Fibroblast of lung (primary cell): Measurements from ENCODE around the gene NXPH4. TPM values are rescaled to one million over a fixed set of nuclear protein-coding genes. Genes with fewer than 3 reads are reported as not detected.

ENCODE experiments used
- DNase-seq, 2 donors: peaks; one replicate each; pipeline versions ENCODE4 v3.0.0 to v3.0.0-alpha.2; 2010; ENCODE audit warnings: low read depth in 2 of 2
- H2AFZ ChIP-seq: 2 replicates; pipeline ENCODE4 v1.5.1; 2012; ENCODE audit warnings: low read length, control low read depth, inconsistent platforms
- H3K27ac ChIP-seq: 2 replicates; pipeline ENCODE4 v1.5.1; 2011; ENCODE audit warnings: low read length, control low read depth; ENCODE audit not compliant: insufficient read depth
- H3K27me3 ChIP-seq: 2 replicates; pipeline ENCODE4 v1.5.1; 2011; ENCODE audit warnings: mild to moderate bottlenecking, low read length; ENCODE audit not compliant: control insufficient read depth, insufficient read depth
- H3K36me3 ChIP-seq: 2 replicates; pipeline ENCODE4 v1.5.1; 2011; ENCODE audit warnings: low read length; ENCODE audit not compliant: control insufficient read depth, insufficient read depth
- H3K4me1 ChIP-seq: 2 replicates; pipeline ENCODE4 v1.5.1; 2011; ENCODE audit warnings: low read length; ENCODE audit not compliant: control insufficient read depth, insufficient read depth; ENCODE audit errors: extremely low read depth
- H3K4me2 ChIP-seq: 2 replicates; pipeline ENCODE4 v1.5.1; 2011; ENCODE audit warnings: low read length, control low read depth; ENCODE audit not compliant: insufficient read depth; ENCODE audit errors: extremely low read depth
- H3K4me3 ChIP-seq, 4 experiments: fragments of 200-600 bp in 1 of 4; sonication (generic) in 1 of 4; replicated peaks in 1 of 4; 2 replicates each; pipeline ENCODE4 v1.5.1; 2011 to 2016; ENCODE audit warnings: low read length in 4 of 4, low read depth in 3 of 4, mild to moderate bottlenecking in 3 of 4, control low read depth in 2 of 4, inconsistent platforms in 1 of 4, mixed read lengths in 1 of 4; ENCODE audit not compliant: insufficient read depth in 1 of 4; ENCODE audit errors: control extremely low read depth in 1 of 4
- H3K79me2 ChIP-seq: 2 replicates; pipeline ENCODE4 v1.5.1; 2012; ENCODE audit warnings: mild to moderate bottlenecking, low read length, inconsistent platforms; ENCODE audit not compliant: control insufficient read depth, insufficient read depth
- H3K9ac ChIP-seq: 2 replicates; pipeline ENCODE4 v1.5.1; 2011; ENCODE audit warnings: mild to moderate bottlenecking, low read length, control low read depth; ENCODE audit not compliant: insufficient read depth
- H3K9me3 ChIP-seq: 2 replicates; pipeline ENCODE4 v1.5.1; 2012; ENCODE audit warnings: low read depth, low read length; ENCODE audit not compliant: control insufficient read depth, insufficient read depth
- H4K20me1 ChIP-seq: 2 replicates; pipeline ENCODE4 v1.5.1; 2011; ENCODE audit warnings: low read length; ENCODE audit not compliant: control insufficient read depth, insufficient read depth; ENCODE audit errors: extremely low read depth
- CTCF ChIP-seq, 2 donors: IDR thresholded peaks in 1 of 2; conservative IDR thresholded peaks in 1 of 2; 1 replicate in 1 of 2; 2 replicates in 1 of 2; pipeline ENCODE4 v1.5.1; 2011 to 2012; ENCODE audit warnings: low read length in 2 of 2, control low read depth in 1 of 2, inconsistent platforms in 1 of 2, low read depth in 1 of 2, mild to moderate bottlenecking in 1 of 2
- EZH2 ChIP-seq: IDR thresholded peaks from 2 replicates; pipeline ENCODE4 v1.5.1; 2012; ENCODE audit warnings: low read length, control low read depth, mild to moderate bottlenecking; ENCODE audit errors: missing control alignments
- polyA plus RNA-seq, 2 donors: library from polyadenylated mRNA; depleted of rRNA in 1 of 2; stranded (reverse) in 1 of 2; unstranded in 1 of 2; fragments of >200 nt; gene quantifications; 2 replicates each; pipeline ENCODE4 v1.2.1, GENCODE V29; 2011 to 2012; ENCODE audit warnings: missing spikeins in 1 of 2
- total RNA-seq: library from RNA; depleted of rRNA; stranded (reverse); fragments of >200 nt; gene quantifications from 2 replicates; pipeline ENCODE4 v1.2.1, GENCODE V29; 2014

Gene NXPH4
- total and polyA plus RNA-seq, 2 donors (not counting 1 experiment from before 2014, with no cell fraction given), result 0.50 to 1.9 TPM

GRCh38 chr12:57223191-57224165 lies 6.9 kb downstream of the NXPH4 start:
- H3K4me3 ChIP-seq, result no peak overlapping the region
- peaks cover 29% of the 10 kb centered on the region for H3K27me3 ChIP-seq
- H3K79me2 ChIP-seq, result no peaks in the 10 kb centered on the region
- no peaks in the 10 kb centered on the region for H3K9me3 ChIP-seq
- no peak overlapping the region for H3K27ac ChIP-seq
- peaks cover 7% of the 10 kb centered on the region for H3K4me1 ChIP-seq
- H2AFZ ChIP-seq, result no peak overlapping the region
- H3K4me2 ChIP-seq, result no peak overlapping the region
- H4K20me1 ChIP-seq, result no peaks in the 10 kb centered on the region
- DNase-seq, result no peak
- H3K9ac ChIP-seq, result no peak overlapping the region
- H3K36me3 ChIP-seq, result no peaks in the 10 kb centered on the region
- TF ChIP-seq EZH2 (no peak), CTCF (conservative IDR thresholded peaks at IDR 0.05 in 1 of 2, IDR thresholded peaks at IDR 0.05 in 1 of 2; ENCODE audit: low read depth in 1 of 2, low read length in 2 of 2) (no peak)

GRCh38 chr12:57224278-57224972 lies 7.8 kb downstream of the NXPH4 start:
- H3K27ac ChIP-seq, result no peak overlapping the region
- H2AFZ ChIP-seq, result no peak overlapping the region
- no peak for DNase-seq
- no peaks in the 10 kb centered on the region for H3K79me2 ChIP-seq
- no peaks in the 10 kb centered on the region for H3K9me3 ChIP-seq
- H3K9ac ChIP-seq, result no peak overlapping the region
- H3K4me3 ChIP-seq, result no peak overlapping the region
- H3K27me3 ChIP-seq, result peaks cover 23% of the 10 kb centered on the region
- H4K20me1 ChIP-seq, result no peaks in the 10 kb centered on the region
- no peak overlapping the region for H3K4me2 ChIP-seq
- TF ChIP-seq CTCF (conservative IDR thresholded peaks at IDR 0.05 in 1 of 2, IDR thresholded peaks at IDR 0.05 in 1 of 2; ENCODE audit: low read depth in 1 of 2, low read length in 2 of 2) (no peak), EZH2 (peak; percentile 9)
- peaks cover 11% of the 10 kb centered on the region for H3K4me1 ChIP-seq
- H3K36me3 ChIP-seq, result no peaks in the 10 kb centered on the region

- Histone ChIP-seq H2AFZ (no peak overlapping the region), H3K9ac (no peak overlapping the region), H3K27me3 (peaks cover 17% of the 10 kb centered on the region), H4K20me1 (no peaks in the 10 kb centered on the region), H3K4me3 (no peak overlapping the region), H3K27ac (no peak overlapping the region), H3K4me1 (peaks cover 11% of the 10 kb centered on the region), H3K9me3 (no peaks in the 10 kb centered on the region), H3K4me2 (no peak overlapping the region), H3K79me2 (peaks cover 5% of the 10 kb centered on the region), H3K36me3 (no peaks in the 10 kb centered on the region)
- no peak for TF ChIP-seq EZH2
- TF ChIP-seq CTCF (conservative IDR thresholded peaks at IDR 0.05 in 1 of 2, IDR thresholded peaks at IDR 0.05 in 1 of 2; ENCODE audit: low read depth in 1 of 2, low read length in 2 of 2), result peak; percentile 22 to 37
- peak in 1 of 2 donors; percentile 32 for DNase-seq
Measured at GRCh38 chr12:57224973-57225679, 8.5 kb downstream of the NXPH4 start.
